Measurements from ENCODE around the gene EPHB2. TPM values are rescaled to one million over a fixed set of nuclear protein-coding genes. Genes with fewer than 3 reads are reported as not detected.
A peak's percentile ranks its signal among the peaks of the same experiment; 100 is the strongest.

EPHB2 gene
- total RNA-seq, 1 donor from 2014 or later = 3.9 TPM

DNA sequence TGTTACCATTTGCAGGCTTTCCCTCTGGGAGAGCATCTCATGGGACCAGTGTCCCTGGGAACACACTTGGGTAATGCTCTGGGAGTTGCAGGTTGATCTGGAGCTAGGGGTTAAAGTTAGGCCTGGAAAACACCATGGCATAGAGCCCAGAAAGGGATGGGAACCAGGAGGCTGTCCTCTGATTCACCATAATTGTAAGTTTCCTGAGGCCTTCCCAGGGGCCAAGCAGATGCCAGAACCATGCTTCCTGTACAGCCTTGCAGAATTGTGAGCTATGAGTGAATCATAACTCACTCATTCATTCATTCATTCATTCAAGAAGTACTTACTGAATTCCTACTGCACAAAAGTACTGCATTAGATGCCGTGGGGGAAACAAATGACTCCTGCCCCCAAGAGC lies 212.0 kb downstream of the EPHB2 start:
- TF ChIP-seq POLR2AphosphoS5 (IDR thresholded peaks at IDR 0.05; ENCODE audit: insufficient read depth in 1 of 2, low read depth in 1 of 2) = no peak
- TF ChIP-seq POLR2A (IDR thresholded peaks at IDR 0.05) = no peak
- TF ChIP-seq, protein P1, sequence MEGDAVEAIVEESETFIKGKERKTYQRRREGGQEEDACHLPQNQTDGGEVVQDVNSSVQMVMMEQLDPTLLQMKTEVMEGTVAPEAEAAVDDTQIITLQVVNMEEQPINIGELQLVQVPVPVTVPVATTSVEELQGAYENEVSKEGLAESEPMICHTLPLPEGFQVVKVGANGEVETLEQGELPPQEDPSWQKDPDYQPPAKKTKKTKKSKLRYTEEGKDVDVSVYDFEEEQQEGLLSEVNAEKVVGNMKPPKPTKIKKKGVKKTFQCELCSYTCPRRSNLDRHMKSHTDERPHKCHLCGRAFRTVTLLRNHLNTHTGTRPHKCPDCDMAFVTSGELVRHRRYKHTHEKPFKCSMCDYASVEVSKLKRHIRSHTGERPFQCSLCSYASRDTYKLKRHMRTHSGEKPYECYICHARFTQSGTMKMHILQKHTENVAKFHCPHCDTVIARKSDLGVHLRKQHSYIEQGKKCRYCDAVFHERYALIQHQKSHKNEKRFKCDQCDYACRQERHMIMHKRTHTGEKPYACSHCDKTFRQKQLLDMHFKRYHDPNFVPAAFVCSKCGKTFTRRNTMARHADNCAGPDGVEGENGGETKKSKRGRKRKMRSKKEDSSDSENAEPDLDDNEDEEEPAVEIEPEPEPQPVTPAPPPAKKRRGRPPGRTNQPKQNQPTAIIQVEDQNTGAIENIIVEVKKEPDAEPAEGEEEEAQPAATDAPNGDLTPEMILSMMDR (IDR thresholded peaks at IDR 0.05) = no peak
- intact Hi-C loops (cut with DNase I) = no loop called here
- H3K27ac ChIP-seq = no peak overlapping the region
- no peak overlapping the region for H3K4me3 ChIP-seq
- H3K9me3 ChIP-seq = no peaks in the 10 kb centered on the region
- no peaks in the 10 kb centered on the region for H3K36me3 ChIP-seq
- H3K27me3 ChIP-seq = no peaks in the 10 kb centered on the region
- DNase-seq (ENCODE audit: extremely low spot score in 2 of 2) = no peak
- H3K4me1 ChIP-seq = no peaks in the 10 kb centered on the region

GRCh38 chr1:22925111-22925510 lies 214.5 kb downstream of the EPHB2 start:
- no peak overlapping the region for H3K4me3 ChIP-seq
- H3K36me3 ChIP-seq = no peaks in the 10 kb centered on the region
- intact Hi-C loops (cut with DNase I) = no loop called here
- no peaks in the 10 kb centered on the region for H3K9me3 ChIP-seq
- DNase-seq (ENCODE audit: extremely low spot score in 2 of 2) = no peak
- no peak overlapping the region for H3K27ac ChIP-seq
- H3K27me3 ChIP-seq = no peaks in the 10 kb centered on the region
- no peaks in the 10 kb centered on the region for H3K4me1 ChIP-seq
- TF ChIP-seq POLR2A (IDR thresholded peaks at IDR 0.05) (no peak), POLR2AphosphoS5 (IDR thresholded peaks at IDR 0.05; ENCODE audit: insufficient read depth in 1 of 2, low read depth in 1 of 2) (no peak)
- TF ChIP-seq, protein P1 (IDR thresholded peaks at IDR 0.05) = no peak

GRCh38 chr1:22930240-22930912 lies 219.7 kb downstream of the EPHB2 start:
- H3K27me3 ChIP-seq = no peaks in the 10 kb centered on the region
- no peak overlapping the region for H3K27ac ChIP-seq
- H3K9me3 ChIP-seq = no peaks in the 10 kb centered on the region
- H3K36me3 ChIP-seq = no peaks in the 10 kb centered on the region
- DNase-seq (ENCODE audit: extremely low spot score in 2 of 2) = no peak
- H3K4me1 ChIP-seq = no peaks in the 10 kb centered on the region
- intact Hi-C loops (cut with DNase I) = no loop called here
- H3K4me3 ChIP-seq = no peak overlapping the region
- TF ChIP-seq, protein P1 (IDR thresholded peaks at IDR 0.05) = peak; percentile 50 to 54 (median 50)
- no peak for TF ChIP-seq POLR2AphosphoS5 (IDR thresholded peaks at IDR 0.05; ENCODE audit: insufficient read depth in 1 of 2, low read depth in 1 of 2)
- TF ChIP-seq POLR2A (IDR thresholded peaks at IDR 0.05) = no peak

DNA sequence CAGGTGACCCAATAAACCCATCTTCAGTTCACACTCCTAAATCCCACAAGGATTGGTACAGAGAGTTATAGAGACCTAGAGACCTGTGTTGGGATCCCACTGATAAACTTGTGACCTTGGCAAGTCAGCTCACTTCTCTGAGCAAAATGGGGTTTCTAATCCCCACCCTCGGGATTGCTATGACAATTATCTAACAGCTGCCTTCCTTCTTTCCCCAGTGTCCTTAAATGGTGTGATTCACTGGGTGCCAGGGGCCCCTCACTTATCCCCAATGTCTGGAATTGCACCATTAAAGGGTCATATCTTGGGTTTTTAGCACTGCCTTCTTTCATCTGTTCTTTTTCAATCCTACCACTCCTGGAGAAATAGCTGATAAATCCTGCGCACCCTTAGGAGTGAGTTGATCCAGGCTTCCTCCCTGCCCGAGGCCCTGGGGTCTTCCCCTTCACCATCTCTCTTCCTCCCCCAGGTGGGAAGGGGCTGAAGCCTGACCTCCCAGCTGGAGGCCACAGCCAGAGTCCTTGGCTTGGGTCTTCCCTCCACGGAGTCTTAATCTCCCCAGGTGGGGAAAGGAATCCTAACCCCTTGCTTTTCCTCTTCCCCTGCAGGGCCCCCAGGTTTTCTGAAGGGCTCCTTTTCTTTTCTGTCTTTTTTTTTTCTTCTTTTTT lies 222.3 kb downstream of the EPHB2 start:
- Histone ChIP-seq H3K4me3 (no peak overlapping the region), H3K4me1 (no peaks in the 10 kb centered on the region), H3K27me3 (no peaks in the 10 kb centered on the region), H3K27ac (no peak overlapping the region), H3K36me3 (no peaks in the 10 kb centered on the region), H3K9me3 (no peaks in the 10 kb centered on the region)
- intact Hi-C loops (cut with DNase I) = no loop called here
- TF ChIP-seq POLR2AphosphoS5 (IDR thresholded peaks at IDR 0.05; ENCODE audit: insufficient read depth in 1 of 2, low read depth in 1 of 2) = no peak
- no peak for TF ChIP-seq POLR2A (IDR thresholded peaks at IDR 0.05)
- TF ChIP-seq, protein P1 (IDR thresholded peaks at IDR 0.05) = no peak
- no peak for DNase-seq (ENCODE audit: extremely low spot score in 2 of 2)

GRCh38 chr1:22935433-22935832 lies 224.8 kb downstream of the EPHB2 start:
- intact Hi-C loops (cut with DNase I) = no loop called here
- Histone ChIP-seq H3K36me3 (no peaks in the 10 kb centered on the region), H3K27ac (no peak overlapping the region), H3K4me1 (no peaks in the 10 kb centered on the region), H3K27me3 (no peaks in the 10 kb centered on the region), H3K9me3 (no peaks in the 10 kb centered on the region), H3K4me3 (no peak overlapping the region)
- TF ChIP-seq POLR2AphosphoS5 (IDR thresholded peaks at IDR 0.05; ENCODE audit: insufficient read depth in 1 of 2, low read depth in 1 of 2) (no peak), POLR2A (IDR thresholded peaks at IDR 0.05) (no peak)
- TF ChIP-seq, protein P1 (IDR thresholded peaks at IDR 0.05) = no peak
- no peak for DNase-seq (ENCODE audit: extremely low spot score in 2 of 2)

All from vagina (tissue), 2 donors.